GM18867 (cell line): ENCODE results near the gene AP4M1.
A peak's percentile ranks its signal among the peaks of the same experiment; 100 is the strongest.

ENCODE experiments used
- ATAC-seq: cut with Tn5 transposase; IDR thresholded peaks from one replicate; pipeline ENCODE4 v1.9.1; 2021; ENCODE audit warnings: mild to moderate bottlenecking, moderate library complexity; ENCODE audit not compliant: unreplicated experiment

The AP4M1 gene, protein sequence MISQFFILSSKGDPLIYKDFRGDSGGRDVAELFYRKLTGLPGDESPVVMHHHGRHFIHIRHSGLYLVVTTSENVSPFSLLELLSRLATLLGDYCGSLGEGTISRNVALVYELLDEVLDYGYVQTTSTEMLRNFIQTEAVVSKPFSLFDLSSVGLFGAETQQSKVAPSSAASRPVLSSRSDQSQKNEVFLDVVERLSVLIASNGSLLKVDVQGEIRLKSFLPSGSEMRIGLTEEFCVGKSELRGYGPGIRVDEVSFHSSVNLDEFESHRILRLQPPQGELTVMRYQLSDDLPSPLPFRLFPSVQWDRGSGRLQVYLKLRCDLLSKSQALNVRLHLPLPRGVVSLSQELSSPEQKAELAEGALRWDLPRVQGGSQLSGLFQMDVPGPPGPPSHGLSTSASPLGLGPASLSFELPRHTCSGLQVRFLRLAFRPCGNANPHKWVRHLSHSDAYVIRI

GRCh38 chr7:100101016-100101862 is at the start of gene AP4M1, which contains the start of gene MCM7:
AP4M1 (plus strand) TSS chr7:100101643; CDS start chr7:100101715, 72 bp downstream.
MCM7 (minus strand) TSS chr7:100101397; CDS start chr7:100101294, 103 bp downstream.
- ATAC-seq: peak; percentile 79

DNA sequence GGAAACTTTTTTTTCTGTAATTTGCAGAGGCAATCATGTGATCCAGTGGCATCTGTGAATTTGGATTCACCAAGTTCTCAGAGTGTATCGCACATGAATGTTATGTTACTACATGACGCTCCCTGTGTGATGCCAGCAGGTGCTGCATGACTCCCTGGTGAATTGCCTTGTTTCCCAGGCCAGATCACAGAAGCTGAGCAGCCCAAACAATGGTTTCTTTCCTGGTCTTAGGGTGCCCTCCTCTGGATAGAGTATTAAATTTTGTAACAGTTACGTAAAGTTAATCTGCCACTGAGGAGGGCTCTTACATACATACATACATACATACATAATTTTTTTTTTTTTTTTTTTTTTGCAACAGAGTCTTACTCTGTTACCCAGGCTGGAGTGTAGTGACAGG is 48.2 kb upstream of the AP4M1 start:
- no peak for ATAC-seq

GRCh38 chr7:100057006-100057405 is 44.4 kb upstream of the AP4M1 start:
- ATAC-seq: no peak

- ATAC-seq: no peak
These were observed 42.1 kb upstream of the AP4M1 start for GRCh38 chr7:100059251-100059739.

- ATAC-seq: no peak
These were observed 39.8 kb upstream of the AP4M1 start for GRCh38 chr7:100061518-100062193.

DNA sequence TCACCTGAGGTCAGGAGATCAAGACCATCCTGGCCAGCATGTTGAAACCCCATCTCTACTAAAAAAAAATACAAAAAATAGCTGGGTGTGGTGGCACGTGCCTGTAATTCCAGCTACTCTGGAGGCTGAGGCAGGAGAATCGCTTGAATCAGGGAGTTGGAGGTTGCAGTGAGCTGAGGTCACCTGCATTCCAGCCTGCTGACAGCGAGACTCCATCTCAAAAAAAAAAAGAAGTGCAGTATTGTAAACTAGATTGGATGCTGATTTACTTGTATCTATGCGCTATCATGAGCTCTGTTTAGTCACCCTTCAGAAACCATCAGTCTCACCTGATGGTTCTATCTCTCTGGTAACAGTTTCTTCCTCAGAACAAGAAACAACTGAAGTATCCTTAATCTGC is 38.1 kb upstream of the AP4M1 start:
- no peak for ATAC-seq

DNA sequence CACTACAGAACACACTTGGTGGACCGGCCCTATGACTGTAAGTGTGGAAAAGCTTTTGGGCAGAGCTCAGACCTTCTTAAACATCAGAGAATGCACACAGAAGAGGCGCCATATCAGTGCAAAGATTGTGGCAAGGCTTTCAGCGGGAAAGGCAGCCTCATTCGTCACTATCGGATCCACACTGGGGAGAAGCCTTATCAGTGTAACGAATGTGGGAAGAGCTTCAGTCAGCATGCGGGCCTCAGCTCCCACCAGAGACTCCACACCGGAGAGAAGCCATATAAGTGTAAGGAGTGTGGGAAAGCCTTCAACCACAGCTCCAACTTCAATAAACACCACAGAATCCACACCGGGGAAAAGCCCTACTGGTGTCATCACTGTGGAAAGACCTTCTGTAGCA is 37.3 kb upstream of the AP4M1 start:
- ATAC-seq: no peak

- no peak for ATAC-seq
These were observed 35.8 kb upstream of the AP4M1 start for GRCh38 chr7:100065452-100066186.

DNA sequence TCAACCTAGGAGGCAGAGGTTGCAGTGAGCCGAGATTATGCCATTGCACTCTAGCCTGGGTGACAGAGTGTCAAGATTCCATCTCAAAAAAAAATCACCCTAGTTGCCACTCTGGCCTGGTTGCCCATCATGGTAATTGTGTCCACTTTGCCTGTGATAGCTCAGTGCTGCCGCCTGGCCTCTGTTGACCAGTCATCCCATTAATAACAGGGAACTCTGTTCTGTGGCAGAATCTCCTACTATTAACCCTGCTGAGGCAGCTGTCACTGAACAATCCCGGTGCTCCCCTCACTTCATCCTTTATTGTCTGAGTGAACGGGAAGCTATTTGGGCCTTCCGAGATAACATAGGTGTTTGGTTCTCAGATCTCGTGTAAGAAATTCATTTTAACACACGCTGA is 34.5 kb upstream of the AP4M1 start:
- no peak for ATAC-seq

DNA sequence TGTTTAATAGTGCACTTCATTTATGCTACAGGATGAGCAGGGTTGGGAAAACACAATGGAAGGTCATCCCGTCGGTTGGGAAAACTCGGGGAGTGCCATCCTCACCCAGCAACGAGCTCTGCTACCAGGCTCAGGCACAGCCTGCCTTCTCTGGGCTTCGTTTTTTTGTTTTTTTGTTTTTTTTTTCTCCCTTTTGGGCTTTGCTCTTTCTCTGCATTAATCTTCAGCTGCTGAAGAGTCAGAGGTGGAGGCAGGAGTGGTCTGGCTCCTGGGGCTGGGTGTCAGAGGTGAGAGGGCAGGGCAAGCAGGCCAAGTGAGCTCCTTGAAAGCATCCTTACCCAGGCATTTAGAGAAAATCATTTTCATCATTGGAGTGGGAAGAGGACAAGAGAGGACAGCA is 31.5 kb upstream of the AP4M1 start:
- no peak for ATAC-seq

- ATAC-seq: no peak
These were observed 30.3 kb upstream of the AP4M1 start for GRCh38 chr7:100071018-100071723.

- ATAC-seq: no peak
These were observed 29.0 kb upstream of the AP4M1 start for GRCh38 chr7:100072462-100072861.

DNA sequence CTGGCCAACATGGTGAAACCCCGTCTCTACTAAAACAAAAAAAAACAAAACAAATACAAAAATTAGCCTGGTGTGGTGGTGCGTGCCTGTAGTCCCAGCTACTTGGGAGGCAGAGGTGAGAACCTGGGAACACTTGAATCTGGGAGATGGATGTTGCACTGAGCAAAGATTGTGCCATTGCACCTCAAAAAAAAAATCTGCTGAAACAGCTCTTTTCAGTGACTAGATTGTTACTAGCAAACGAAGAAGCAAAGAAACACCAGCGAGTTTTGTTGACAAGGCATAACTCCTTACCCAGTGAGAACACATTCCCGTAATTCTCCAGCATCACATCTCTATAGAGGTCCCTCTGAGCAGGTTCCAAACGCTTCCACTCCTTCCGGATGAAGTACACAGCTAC is 26.6 kb upstream of the AP4M1 start:
- no peak for ATAC-seq

- no peak for ATAC-seq
These were observed 26.0 kb upstream of the AP4M1 start for GRCh38 chr7:100075418-100075817.

DNA sequence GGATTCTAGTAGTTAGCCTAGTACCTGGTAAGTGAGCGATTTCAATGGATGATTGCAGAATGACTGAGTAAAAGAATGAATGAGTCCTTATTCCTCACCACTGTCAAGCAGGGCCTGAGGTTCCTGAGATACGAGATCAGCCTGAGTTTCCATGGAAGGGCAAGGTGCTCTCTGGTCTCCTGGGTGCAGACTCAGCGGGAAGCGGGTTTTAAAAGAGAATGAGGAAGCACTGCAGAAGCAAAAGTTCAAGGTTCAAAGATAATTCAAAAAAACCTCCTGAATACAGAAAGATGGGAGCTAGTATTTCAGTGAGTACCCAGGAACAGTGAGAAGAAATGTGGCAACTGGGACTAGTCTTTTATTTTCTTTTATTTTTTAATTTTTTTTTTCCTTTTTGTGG is 24.2 kb upstream of the AP4M1 start:
- ATAC-seq: no peak

DNA sequence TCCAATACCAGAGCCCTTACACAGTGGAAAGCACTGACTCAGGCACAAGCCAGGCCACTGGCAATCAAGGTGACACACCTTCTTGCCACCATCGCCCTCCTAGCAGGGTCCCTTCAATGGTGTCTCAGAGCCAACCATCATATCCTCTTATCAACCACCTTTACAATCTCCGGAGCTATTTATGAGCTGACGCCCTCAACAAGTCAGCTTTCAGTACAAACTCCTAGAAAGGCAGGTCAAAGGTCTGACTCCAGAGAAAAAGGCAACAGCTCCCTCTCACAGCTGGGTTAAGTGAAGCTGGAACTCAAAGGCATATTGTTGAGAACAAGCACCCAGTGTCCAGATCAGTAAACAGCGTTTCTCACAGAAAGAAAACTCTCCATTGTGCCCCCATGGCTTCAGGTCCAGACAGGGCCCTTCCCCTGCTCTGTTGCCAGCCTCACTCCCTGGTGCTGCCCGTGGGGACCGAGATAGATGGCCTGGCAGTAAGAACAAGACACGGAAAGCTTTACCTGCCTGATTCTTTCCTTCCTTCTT is 22.4 kb upstream of the AP4M1 start:
- ATAC-seq: no peak

DNA sequence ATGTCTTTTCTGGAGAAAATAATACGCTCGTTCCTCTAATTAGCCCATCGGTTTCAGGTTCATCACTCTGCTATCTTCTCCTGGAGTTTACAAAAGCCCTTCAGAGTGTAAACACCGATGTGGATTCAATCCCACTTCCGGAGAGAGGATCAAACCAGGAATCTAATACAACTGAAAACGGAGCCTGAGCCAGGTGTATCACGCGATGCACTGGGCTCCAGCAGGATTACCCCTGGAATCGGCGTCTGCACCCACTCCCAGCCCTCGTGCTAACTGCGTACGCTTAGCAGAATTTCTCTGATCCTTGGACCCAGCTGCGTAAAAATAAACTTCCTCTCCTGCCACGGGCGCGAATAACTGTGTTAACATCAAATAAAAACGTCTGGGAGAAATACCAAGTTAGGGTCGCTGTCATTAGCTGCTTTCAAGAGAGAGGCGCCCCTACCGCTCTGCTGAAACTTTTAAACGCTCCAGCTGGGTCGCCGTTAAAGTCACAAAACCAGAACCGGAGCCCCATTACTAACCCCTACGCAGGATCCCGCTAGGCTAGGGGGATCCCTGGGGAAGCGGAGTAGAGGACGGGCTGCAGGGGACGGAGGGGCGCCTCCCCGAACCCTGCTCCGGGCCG is 20.4 kb upstream of the AP4M1 start:
- ATAC-seq: no peak

GRCh38 chr7:100081535-100082102 is 19.8 kb upstream of the AP4M1 start, which contains the start of gene ZNF3:
ZNF3 (minus strand) TSS chr7:100081723; CDS start chr7:100077357, 4,366 bp downstream.
- peak; percentile 85 for ATAC-seq

GRCh38 chr7:100082978-100083377 is 18.5 kb upstream of the AP4M1 start:
- ATAC-seq: no peak
